ENCODE results near the gene ASXL3. TPM values are rescaled to one million over a fixed set of nuclear protein-coding genes. Genes with fewer than 3 reads are reported as not detected.

Gene ASXL3
- total and polyA plus RNA-seq, 9 of the 15 experiments (the other 6 are each of a cell fraction or from before 2014, with no cell fraction given) = not detected

DNA sequence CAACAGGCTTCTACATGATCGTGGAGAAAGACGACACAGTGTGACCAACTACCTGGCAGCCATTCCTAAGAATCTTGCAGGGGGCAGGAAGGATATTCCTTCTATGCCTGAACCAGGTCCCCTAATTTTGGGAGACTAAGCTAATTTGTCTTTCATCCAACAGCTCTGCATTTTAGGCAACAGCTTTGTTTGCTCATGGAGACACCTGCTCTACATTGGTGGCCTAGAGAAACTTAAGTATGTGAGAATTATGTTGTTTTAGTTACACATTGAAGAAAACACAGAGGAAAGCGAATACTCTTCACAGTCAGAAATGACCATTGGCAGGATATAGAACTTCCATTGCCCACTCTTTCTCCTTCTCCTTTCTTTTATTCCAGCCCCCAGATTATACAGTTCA is 75.2 kb downstream of the ASXL3 start:
- TF ChIP-seq POLR3A (IDR thresholded peaks at IDR 0.05; ENCODE audit: borderline replicate concordance, extremely low read depth, insufficient read depth, insufficient read length) (no peak), MAFF (IDR thresholded peaks at IDR 0.05; ENCODE audit: low read length) (no peak), BRD9 (IDR thresholded peaks at IDR 0.05; ENCODE audit: low read depth, partially characterized antibody) (no peak), CTBP1 (IDR thresholded peaks at IDR 0.05; ENCODE audit: borderline replicate concordance) (no peak), SMAD4 (CRISPR knock-in tag; conservative IDR thresholded peaks at IDR 0.05) (no peak), DPF2 (IDR thresholded peaks at IDR 0.05) (no peak), ZKSCAN8 (CRISPR knock-in tag; IDR thresholded peaks at IDR 0.05) (no peak), ZSCAN29 (IDR thresholded peaks at IDR 0.05) (no peak)
- TF ChIP-seq, protein P1, sequence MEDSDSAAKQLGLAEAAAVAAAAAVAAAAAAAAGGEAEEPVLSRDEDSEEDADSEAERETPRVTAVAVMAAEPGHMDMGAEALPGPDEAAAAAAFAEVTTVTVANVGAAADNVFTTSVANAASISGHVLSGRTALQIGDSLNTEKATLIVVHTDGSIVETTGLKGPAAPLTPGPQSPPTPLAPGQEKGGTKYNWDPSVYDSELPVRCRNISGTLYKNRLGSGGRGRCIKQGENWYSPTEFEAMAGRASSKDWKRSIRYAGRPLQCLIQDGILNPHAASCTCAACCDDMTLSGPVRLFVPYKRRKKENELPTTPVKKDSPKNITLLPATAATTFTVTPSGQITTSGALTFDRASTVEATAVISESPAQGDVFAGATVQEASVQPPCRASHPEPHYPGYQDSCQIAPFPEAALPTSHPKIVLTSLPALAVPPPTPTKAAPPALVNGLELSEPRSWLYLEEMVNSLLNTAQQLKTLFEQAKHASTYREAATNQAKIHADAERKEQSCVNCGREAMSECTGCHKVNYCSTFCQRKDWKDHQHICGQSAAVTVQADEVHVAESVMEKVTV (CRISPR knock-in tag; IDR thresholded peaks at IDR 0.05) = no peak
- TF ChIP-seq, protein P2, sequence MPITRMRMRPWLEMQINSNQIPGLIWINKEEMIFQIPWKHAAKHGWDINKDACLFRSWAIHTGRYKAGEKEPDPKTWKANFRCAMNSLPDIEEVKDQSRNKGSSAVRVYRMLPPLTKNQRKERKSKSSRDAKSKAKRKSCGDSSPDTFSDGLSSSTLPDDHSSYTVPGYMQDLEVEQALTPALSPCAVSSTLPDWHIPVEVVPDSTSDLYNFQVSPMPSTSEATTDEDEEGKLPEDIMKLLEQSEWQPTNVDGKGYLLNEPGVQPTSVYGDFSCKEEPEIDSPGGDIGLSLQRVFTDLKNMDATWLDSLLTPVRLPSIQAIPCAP (CRISPR knock-in tag; IDR thresholded peaks at IDR 0.05; ENCODE audit: borderline replicate concordance) = no peak
- ChIA-PET POLR2A (no interaction called here), CTCF (ENCODE audit: low intra/inter-chr PET ratio) (no interaction called here)
- WGBS (ENCODE audit: insufficient coverage, low coverage, missing lambda C conversion rate) = 1% methylated on average over 3 of the region's 3 CpGs
- in situ Hi-C loops (cut with MboI) = no loop called here
- BruUV-seq (replicated peaks) = no TSS peak
- H3K9ac ChIP-seq (ENCODE audit: insufficient read depth in 1 of 2, low read depth in 2 of 2, low read length in 2 of 2) = no peak overlapping the region
- H3K79me2 ChIP-seq (ENCODE audit: control insufficient read depth, insufficient read depth, low read length) = no peaks in the 10 kb centered on the region
- FAIRE-seq (no peak), ATAC-seq (no peak), DNase-seq (ENCODE audit: extremely low read depth in 1 of 4, low spot score in 3 of 4) (no peak)
- no peak overlapping the region for H3K4me2 ChIP-seq (ENCODE audit: insufficient read depth, low read length)
- intact Hi-C loops (cut with micrococcal nuclease) = no loop called here
- H3K27ac ChIP-seq (ENCODE audit: extremely low read depth, low read depth, low read length) = no peak overlapping the region
- H3K4me3 ChIP-seq = no peak overlapping the region
- no peaks in the 10 kb centered on the region for H3K9me1 ChIP-seq (ENCODE audit: control insufficient read depth, insufficient read depth, low read length)
- no peaks in the 10 kb centered on the region for H4K20me1 ChIP-seq (replicated peaks; ENCODE audit: control insufficient read depth, insufficient read depth, low read length)
- no peaks in the 10 kb centered on the region for H3K4me1 ChIP-seq (replicated peaks in 1 of 2; ENCODE audit: control insufficient read depth in 2 of 2, insufficient read depth in 2 of 2, low read length in 2 of 2)
- H3K27me3 ChIP-seq (ENCODE audit: control insufficient read depth in 2 of 2, insufficient read depth in 2 of 2, low read length in 2 of 2) = no peaks in the 10 kb centered on the region
- 0 out of 2 replicates have a peak, but pooled peaks cover 3% of the 10 kb centered on the region for H3K9me3 ChIP-seq (replicated peaks; ENCODE audit: control insufficient read depth, insufficient read depth, low read depth, low read length)
- no peaks in the 10 kb centered on the region for H3K36me3 ChIP-seq (ENCODE audit: control insufficient read depth, insufficient read depth, low read length)
- H2AFZ ChIP-seq (ENCODE audit: low read depth, low read length) = no peak overlapping the region

All from K562 (cell line).